Fibroblast of the conjunctiva (primary cell): ENCODE results near the gene OPN1MW2.
"Not testable (repeated sequence)": the region's sequence is repeated elsewhere in the genome, so short reads cannot be mapped to it uniquely, and the experiment has no call there.

Experiments used
- DNase-seq: peaks from one replicate; pipeline ENCODE4 v3.0.0-alpha.2; 2010; ENCODE audit warnings: low read depth

OPN1MW2 gene

DNA sequence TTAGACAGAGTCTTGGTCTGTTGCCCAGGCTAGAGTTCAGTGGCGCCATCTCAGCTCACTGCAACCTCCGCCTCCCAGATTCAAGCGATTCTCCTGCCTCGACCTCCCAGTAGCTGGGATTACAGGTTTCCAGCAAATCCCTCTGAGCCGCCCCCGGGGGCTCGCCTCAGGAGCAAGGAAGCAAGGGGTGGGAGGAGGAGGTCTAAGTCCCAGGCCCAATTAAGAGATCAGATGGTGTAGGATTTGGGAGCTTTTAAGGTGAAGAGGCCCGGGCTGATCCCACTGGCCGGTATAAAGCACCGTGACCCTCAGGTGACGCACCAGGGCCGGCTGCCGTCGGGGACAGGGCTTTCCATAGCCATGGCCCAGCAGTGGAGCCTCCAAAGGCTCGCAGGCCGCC lies at the start of gene OPN1MW2:
Gene OPN1MW2, plus strand, starts transcription at position 301 of the 400 bp plus-strand sequence. Its CDS starts 60 bp downstream, at position 361.
- DNase-seq = not testable (repeated sequence)

DNA sequence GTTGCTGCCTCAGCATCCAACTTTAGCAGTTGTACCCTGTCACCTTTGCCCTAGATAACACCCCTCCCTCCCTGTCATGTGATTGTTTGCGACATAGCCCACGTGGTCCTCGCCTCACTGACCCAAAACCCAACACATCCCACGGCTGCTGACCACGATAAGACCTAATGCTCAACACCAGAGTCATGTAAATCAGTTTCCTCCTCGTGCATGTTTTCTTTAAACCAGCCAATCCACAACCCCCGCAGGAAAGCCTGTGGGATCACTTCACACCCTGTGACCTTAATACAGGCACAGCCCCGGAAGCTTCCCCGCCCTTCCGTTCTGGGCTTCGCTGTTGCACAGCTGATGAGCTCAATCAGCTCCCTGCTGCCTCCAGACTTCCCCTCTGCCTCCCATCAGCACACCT lies 47.0 kb upstream of the OPN1MW2 start:
- not testable (repeated sequence) for DNase-seq

DNA sequence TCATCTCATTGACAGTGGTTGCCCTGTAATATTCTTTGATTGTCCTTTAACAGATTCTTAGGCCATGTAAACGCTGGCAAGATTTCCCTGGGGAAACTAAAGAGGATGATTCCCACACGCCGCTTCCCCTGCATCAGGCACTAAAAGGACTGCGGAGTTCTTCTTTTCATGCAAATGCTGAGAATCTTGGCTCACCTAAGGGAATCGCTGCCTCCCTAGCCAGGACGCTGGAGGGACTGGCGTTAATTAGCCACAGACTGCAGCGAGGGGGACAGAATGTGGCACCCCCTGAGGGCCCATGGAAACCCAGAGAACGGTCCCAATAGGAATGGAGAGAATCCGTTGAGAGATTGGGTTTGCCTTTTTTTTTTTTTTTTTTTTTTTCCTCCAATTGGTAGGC lies 45.2 kb upstream of the OPN1MW2 start:
- DNase-seq = not testable (repeated sequence)

DNA sequence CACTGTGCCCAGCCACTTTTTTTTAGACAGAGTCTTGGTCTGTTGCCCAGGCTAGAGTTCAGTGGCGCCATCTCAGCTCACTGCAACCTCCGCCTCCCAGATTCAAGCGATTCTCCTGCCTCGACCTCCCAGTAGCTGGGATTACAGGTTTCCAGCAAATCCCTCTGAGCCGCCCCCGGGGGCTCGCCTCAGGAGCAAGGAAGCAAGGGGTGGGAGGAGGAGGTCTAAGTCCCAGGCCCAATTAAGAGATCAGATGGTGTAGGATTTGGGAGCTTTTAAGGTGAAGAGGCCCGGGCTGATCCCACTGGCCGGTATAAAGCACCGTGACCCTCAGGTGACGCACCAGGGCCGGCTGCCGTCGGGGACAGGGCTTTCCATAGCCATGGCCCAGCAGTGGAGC lies 37.3 kb upstream of the OPN1MW2 start, which contains the start of gene OPN1MW:
Gene OPN1MW, plus strand, starts transcription at position 301 of the 400 bp plus-strand sequence. Its CDS starts 82 bp downstream, at position 383.
- DNase-seq = not testable (repeated sequence)

DNA sequence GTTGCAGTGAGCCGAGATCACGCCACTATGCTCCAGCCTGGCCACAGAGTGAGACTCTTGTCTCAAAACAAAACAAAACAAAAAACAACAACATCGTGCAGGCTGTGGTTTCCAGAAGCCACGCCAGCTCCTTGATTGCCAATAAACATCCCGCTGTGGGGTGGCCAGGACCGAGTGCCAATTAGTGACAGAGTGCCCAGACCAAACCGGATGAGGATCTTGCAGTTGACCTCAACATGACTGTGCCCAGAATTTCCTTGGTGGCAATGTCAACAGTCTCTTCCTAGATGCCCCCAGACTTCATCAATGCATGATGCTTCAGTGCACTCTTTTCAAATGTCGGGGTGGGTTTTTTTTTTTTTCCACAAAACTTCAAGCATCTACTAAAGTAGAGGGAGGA lies 35.8 kb upstream of the OPN1MW2 start:
- not testable (repeated sequence) for DNase-seq

DNA sequence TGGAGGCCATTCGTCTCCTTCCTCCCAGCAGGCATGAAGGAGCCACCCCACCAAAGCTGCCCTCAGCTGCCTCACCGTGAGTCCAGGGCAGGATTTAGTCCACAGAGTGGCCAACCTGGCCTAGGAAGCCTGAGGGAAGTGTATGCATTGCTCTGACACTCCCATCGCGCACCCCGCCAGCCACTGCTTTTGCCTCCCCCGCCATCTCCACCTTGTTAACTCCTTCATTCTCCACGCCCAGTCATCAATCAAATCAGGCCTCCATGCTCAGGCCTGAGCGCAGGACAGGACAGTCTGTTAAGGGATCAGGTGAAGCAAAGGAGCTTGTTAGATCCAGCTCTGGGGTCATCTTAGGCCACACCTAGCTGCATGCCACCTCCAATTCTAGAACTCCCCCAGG lies 26.7 kb upstream of the OPN1MW2 start:
- DNase-seq = not testable (repeated sequence)

DNA sequence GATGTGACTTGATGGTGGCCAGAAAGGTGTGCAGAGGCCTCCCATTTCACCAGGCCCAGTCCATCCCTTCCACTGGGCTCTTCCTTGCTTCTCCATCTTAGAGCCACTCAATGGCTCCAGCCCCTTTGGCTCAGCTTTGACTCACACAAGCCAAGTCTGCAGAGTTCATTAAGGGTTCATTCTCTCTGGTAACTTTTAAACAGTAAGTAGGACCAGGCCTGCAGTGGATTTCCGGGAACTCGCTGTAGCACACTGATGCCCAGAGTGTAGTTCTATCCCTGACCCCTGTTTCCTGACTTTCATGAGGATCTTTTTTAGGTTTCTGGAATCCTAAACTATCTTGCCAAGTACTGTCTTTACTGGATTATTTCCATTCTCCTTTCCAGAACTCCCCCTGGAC lies 25.2 kb upstream of the OPN1MW2 start:
- DNase-seq = not testable (repeated sequence)

DNA sequence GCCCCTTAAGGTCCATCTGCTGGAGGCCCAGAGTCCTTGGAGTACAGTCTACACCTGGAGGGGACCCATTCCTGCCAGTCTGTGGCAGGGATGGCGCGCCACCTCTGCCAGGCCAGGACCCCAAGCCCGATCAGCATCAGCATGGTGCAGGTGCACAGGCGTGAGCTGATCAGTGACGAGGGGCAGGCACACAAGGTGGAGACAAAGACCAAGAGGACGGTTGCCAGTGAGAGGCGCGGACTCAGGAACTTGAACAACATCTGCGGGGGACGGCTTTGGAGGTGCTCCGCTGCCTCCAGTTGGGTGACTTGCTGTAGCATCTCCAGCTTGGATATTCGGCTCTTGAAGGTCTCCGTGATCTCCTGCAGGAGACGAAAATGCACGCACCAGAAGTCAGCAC lies 23.1 kb upstream of the OPN1MW2 start:
- DNase-seq = not testable (repeated sequence)

DNA sequence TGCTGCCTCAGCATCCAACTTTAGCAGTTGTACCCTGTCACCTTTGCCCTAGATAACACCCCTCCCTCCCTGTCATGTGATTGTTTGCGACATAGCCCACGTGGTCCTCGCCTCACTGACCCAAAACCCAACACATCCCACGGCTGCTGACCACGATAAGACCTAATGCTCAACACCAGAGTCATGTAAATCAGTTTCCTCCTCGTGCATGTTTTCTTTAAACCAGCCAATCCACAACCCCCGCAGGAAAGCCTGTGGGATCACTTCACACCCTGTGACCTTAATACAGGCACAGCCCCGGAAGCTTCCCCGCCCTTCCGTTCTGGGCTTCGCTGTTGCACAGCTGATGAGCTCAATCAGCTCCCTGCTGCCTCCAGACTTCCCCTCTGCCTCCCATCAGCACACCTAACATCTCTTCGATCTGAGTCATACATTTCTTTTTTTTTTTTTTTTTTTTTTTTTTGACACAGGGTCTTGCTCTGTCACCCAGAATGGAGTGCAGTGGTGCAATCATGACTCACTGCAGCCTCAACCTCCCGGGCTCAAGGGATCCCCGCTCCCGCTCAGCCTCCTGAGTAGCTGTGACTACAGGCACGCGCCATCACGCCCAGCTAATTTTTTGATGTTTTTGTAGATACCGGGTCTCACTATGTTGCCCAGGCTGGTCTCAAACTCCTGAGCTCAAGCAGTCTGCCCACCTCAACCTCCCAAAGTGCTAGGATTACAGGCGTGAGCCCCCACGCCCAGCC lies 9.7 kb upstream of the OPN1MW2 start:
- not testable (repeated sequence) for DNase-seq

DNA sequence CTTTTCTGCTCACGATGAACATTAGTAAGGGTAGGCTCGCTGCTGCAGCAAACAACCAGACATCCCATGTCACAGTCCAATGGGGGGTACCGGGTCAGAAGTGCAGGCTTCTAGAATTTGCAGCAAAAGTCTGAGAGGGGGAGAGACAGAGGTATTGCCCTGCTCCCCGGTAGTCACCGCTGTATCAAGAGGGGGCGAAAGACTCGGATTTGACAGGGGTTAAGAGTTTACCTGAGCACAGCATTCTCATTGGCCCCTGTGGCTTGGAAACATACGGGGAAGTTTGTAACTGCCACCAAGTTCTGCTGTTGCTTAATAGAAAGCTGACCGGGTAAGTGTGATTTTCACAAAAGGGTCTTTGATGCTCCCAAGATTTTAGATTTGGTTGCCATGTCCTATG lies 8.5 kb upstream of the OPN1MW2 start:
- not testable (repeated sequence) for DNase-seq

DNA sequence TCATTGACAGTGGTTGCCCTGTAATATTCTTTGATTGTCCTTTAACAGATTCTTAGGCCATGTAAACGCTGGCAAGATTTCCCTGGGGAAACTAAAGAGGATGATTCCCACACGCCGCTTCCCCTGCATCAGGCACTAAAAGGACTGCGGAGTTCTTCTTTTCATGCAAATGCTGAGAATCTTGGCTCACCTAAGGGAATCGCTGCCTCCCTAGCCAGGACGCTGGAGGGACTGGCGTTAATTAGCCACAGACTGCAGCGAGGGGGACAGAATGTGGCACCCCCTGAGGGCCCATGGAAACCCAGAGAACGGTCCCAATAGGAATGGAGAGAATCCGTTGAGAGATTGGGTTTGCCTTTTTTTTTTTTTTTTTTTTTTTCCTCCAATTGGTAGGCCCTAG lies 8.1 kb upstream of the OPN1MW2 start:
- DNase-seq = not testable (repeated sequence)

DNA sequence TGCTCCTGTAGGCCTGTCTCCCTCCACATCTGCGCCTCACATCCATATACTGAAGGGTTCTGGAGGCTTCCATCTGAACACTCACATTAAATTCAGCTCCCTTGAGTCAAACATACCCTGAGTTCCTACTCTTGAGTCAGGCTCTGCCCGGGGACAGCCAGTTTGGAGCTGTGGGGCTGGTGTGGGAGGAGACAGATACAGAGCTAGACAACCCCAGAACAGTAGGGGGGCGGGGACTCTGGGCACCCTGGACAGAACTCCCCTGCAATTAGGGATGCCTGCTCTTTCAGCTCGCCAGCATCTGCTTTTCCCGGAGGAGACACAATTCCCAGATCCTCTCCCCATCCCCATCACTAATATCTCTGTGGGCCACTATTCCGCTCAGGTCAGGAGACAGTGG lies 5.7 kb downstream of the OPN1MW2 start:
- not testable (repeated sequence) for DNase-seq

DNA sequence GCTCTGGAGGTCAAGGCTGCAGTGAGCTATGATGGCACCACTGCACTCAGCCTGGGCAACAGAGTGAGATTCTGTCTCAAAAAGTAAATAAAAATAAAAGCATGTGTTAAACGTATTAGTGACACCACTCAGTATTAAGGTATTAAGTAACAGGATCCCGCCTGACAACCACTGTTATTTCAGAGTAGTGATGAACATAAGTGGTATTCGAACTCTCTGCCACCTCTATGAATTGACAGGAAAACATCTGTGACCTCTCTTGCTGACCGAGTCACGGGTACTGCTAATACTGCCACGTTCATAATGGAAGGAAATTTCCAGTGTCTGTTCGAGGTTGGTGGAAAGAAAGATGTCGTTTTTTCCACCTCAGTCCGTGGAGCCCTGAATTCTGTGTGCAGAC lies 7.2 kb downstream of the OPN1MW2 start:
- not testable (repeated sequence) for DNase-seq

DNA sequence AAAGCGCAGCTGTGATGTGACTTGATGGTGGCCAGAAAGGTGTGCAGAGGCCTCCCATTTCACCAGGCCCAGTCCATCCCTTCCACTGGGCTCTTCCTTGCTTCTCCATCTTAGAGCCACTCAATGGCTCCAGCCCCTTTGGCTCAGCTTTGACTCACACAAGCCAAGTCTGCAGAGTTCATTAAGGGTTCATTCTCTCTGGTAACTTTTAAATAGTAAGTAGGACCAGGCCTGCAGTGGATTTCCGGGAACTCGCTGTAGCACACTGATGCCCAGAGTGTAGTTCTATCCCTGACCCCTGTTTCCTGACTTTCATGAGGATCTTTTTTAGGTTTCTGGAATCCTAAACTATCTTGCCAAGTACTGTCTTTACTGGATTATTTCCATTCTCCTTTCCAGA lies 11.9 kb downstream of the OPN1MW2 start:
- not testable (repeated sequence) for DNase-seq

DNA sequence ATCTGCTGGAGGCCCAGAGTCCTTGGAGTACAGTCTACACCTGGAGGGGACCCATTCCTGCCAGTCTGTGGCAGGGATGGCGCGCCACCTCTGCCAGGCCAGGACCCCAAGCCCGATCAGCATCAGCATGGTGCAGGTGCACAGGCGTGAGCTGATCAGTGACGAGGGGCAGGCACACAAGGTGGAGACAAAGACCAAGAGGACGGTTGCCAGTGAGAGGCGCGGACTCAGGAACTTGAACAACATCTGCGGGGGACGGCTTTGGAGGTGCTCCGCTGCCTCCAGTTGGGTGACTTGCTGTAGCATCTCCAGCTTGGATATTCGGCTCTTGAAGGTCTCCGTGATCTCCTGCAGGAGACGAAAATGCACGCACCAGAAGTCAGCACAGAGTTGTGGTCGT lies 14.1 kb downstream of the OPN1MW2 start:
- not testable (repeated sequence) for DNase-seq

DNA sequence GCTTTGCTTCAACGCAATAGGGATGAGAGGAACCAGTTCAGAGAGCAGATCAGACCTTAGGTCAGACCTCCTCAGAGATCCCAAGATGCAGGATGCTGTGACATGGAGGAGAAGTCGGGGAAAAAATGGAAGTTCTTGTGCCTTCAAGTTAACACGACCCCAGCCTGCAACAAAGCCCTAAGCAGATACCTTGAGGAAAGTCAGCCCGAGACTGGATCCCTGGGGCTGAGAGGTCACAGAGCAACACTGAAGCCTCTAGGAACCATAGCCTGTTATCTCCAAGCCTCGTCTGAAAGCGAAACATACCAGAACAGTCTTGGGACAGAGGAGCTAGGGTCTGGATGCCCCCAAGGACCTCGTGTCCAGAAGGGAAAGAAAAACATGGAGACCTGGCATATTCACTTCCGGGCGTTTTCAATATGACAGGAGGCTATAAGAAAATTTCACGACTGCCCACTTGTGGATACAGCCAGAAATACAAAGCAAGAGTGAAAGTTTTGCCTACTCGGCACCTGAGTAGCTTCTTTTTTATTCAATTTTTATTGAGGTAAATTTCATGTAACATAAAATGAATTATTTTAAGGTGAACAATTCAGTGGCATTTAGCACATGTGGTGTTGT lies 19.5 kb downstream of the OPN1MW2 start:
- DNase-seq = not testable (repeated sequence)

DNA sequence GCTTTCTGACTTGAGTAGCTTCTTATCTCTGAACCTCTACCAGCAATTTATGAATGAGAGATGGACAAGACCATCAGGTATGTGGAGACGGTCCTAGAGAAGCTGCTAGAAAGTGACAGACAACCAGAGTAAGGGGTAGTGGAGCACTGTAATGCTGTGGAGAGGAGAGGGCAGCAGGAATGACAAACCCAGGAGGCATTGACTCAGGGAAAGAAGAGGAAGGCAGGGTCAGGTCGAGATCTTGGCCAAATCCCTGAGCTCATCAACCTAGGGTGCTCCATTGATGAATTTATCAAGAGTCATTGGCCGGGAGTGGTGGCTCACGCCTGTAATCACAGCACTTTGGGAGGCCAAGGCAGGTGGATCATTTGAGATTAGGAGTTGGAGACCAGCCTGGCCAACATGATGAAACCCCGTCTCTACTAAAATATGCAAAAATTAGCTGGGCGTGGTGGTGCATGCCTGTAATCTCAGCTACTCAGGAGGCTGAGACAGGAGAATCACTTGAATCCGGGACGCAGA lies 20.5 kb downstream of the OPN1MW2 start:
- not testable (repeated sequence) for DNase-seq

DNA sequence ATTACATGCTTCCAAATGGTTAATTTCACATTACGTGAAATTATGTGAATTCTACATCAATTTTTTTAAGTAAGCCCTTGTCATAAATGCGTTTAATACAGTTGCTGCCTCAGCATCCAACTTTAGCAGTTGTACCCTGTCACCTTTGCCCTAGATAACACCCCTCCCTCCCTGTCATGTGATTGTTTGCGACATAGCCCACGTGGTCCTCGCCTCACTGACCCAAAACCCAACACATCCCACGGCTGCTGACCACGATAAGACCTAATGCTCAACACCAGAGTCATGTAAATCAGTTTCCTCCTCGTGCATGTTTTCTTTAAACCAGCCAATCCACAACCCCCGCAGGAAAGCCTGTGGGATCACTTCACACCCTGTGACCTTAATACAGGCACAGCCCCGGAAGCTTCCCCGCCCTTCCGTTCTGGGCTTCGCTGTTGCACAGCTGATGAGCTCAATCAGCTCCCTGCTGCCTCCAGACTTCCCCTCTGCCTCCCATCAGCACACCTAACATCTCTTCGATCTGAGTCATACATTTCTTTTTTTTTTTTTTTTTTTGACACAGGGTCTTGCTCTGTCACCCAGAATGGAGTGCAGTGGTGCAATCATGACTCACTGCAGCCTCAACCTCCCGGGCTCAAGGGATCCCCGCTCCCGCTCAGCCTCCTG lies 28.0 kb downstream of the OPN1MW2 start:
- DNase-seq = not testable (repeated sequence)

DNA sequence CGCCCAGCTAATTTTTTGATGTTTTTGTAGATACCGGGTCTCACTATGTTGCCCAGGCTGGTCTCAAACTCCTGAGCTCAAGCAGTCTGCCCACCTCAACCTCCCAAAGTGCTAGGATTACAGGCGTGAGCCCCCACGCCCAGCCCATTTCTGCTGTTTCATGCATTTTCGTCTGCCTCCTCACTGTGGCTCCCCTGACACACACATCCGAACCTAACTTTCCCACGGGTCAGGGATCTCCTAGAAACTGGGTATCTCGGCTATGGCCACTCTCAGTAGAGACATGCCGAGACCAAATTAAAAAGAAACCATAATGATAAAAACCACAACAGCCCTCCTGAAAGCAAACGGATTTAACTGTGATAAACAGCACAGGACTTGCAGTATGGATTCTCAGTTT lies 28.5 kb downstream of the OPN1MW2 start:
- DNase-seq = not testable (repeated sequence)

DNA sequence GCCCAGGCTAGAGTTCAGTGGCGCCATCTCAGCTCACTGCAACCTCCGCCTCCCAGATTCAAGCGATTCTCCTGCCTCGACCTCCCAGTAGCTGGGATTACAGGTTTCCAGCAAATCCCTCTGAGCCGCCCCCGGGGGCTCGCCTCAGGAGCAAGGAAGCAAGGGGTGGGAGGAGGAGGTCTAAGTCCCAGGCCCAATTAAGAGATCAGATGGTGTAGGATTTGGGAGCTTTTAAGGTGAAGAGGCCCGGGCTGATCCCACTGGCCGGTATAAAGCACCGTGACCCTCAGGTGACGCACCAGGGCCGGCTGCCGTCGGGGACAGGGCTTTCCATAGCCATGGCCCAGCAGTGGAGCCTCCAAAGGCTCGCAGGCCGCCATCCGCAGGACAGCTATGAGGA lies 37.7 kb downstream of the OPN1MW2 start, which contains the start of gene OPN1MW3:
Gene OPN1MW3, plus strand, starts transcription at position 301 of the 400 bp plus-strand sequence. Its CDS starts 38 bp downstream, at position 339.
- DNase-seq = not testable (repeated sequence)

DNA sequence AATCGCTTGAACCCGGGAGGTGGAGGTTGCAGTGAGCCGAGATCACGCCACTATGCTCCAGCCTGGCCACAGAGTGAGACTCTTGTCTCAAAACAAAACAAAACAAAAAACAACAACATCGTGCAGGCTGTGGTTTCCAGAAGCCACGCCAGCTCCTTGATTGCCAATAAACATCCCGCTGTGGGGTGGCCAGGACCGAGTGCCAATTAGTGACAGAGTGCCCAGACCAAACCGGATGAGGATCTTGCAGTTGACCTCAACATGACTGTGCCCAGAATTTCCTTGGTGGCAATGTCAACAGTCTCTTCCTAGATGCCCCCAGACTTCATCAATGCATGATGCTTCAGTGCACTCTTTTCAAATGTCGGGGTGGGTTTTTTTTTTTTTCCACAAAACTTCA lies 39.2 kb downstream of the OPN1MW2 start:
- not testable (repeated sequence) for DNase-seq

DNA sequence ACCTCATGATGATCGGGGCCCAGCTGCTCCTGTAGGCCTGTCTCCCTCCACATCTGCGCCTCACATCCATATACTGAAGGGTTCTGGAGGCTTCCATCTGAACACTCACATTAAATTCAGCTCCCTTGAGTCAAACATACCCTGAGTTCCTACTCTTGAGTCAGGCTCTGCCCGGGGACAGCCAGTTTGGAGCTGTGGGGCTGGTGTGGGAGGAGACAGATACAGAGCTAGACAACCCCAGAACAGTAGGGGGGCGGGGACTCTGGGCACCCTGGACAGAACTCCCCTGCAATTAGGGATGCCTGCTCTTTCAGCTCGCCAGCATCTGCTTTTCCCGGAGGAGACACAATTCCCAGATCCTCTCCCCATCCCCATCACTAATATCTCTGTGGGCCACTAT lies 43.5 kb downstream of the OPN1MW2 start:
- not testable (repeated sequence) for DNase-seq
